Neutrophil (primary cell): ENCODE measurements around the gene SUSD6.

Source experiments
- H3K27ac ChIP-seq: fragments of 200-600 bp; sonication (generic); 2 replicates; pipeline ENCODE4 v1.5.1; 2016; ENCODE audit warnings: mild to moderate bottlenecking, moderate library complexity
- H3K27me3 ChIP-seq: fragments of 200-600 bp; sonication (generic); 2 replicates; pipeline ENCODE4 v1.6.0; 2016; ENCODE audit warnings: mild to moderate bottlenecking
- H3K36me3 ChIP-seq: fragments of 200-600 bp; sonication (generic); 2 replicates; pipeline ENCODE4 v1.5.1; 2017
- H3K4me1 ChIP-seq, 2 experiments: fragments of 200-600 bp in 1 of 2; sonication (generic) in 1 of 2; 1 replicate in 1 of 2; 2 replicates in 1 of 2; pipeline versions ENCODE4 v1.5.1 to v1.6.1; 2013 to 2016; ENCODE audit warnings: low read depth in 1 of 2, low read length in 1 of 2, mild to moderate bottlenecking in 1 of 2, moderate library complexity in 1 of 2; ENCODE audit not compliant: control insufficient read depth in 1 of 2, insufficient read depth in 1 of 2
- H3K4me3 ChIP-seq, 2 experiments: fragments of 200-600 bp in 1 of 2; sonication (generic) in 1 of 2; 1 replicate in 1 of 2; 2 replicates in 1 of 2; pipeline ENCODE4 v1.5.1; 2013 to 2016; ENCODE audit warnings: low read depth in 1 of 2, low read length in 1 of 2, mild to moderate bottlenecking in 1 of 2, moderate library complexity in 1 of 2
- H3K9me3 ChIP-seq: fragments of 200-600 bp; sonication (generic); 2 replicates; pipeline ENCODE4 v1.5.1; 2016
- CTCF ChIP-seq: fragments of 200-600 bp; sonication (generic); IDR thresholded peaks from 2 replicates; pipeline ENCODE4 v1.5.1; 2016; ENCODE audit warnings: antibody characterized with exemption

Gene SUSD6

GRCh38 chr14:69625299-69626131, 14.1 kb downstream of the SUSD6 start:
- no peaks in the 10 kb centered on the region for H3K27me3 ChIP-seq
- peak overlapping the region; percentile 80 for H3K27ac ChIP-seq
- H3K36me3 ChIP-seq: peaks cover 6% of the 10 kb centered on the region
- peaks cover 59 to 81% of the 10 kb centered on the region in 2 experiments for H3K4me1 ChIP-seq
- H3K4me3 ChIP-seq: peak overlapping the region; percentile 15
- TF ChIP-seq CTCF: no peak
- H3K9me3 ChIP-seq: no peaks in the 10 kb centered on the region

GRCh38 chr14:69626132-69626500, 14.7 kb downstream of the SUSD6 start:
- Histone ChIP-seq H3K4me3 (peak overlapping the region; percentile 6 to 15), H3K9me3 (no peaks in the 10 kb centered on the region), H3K4me1 (peaks cover 59 to 81% of the 10 kb centered on the region in 2 experiments), H3K27me3 (no peaks in the 10 kb centered on the region), H3K36me3 (peaks cover 6% of the 10 kb centered on the region), H3K27ac (peak overlapping the region; percentile 80)
- no peak for TF ChIP-seq CTCF

- Histone ChIP-seq H3K36me3 (peaks cover 6% of the 10 kb centered on the region), H3K4me3 (no peak overlapping the region), H3K4me1 (peaks cover 71 to 82% of the 10 kb centered on the region in 2 experiments), H3K27ac (peak overlapping the region; percentile 57), H3K9me3 (no peaks in the 10 kb centered on the region), H3K27me3 (no peaks in the 10 kb centered on the region)
- no peak for TF ChIP-seq CTCF
Measured at GRCh38 chr14:69629225-69630127, 18.1 kb downstream of the SUSD6 start.

- no peak for TF ChIP-seq CTCF
- no peaks in the 10 kb centered on the region for H3K27me3 ChIP-seq
- H3K27ac ChIP-seq: peak overlapping the region; percentile 57
- H3K4me3 ChIP-seq: no peak overlapping the region
- no peaks in the 10 kb centered on the region for H3K9me3 ChIP-seq
- H3K4me1 ChIP-seq: peaks cover 71 to 82% of the 10 kb centered on the region in 2 experiments
- H3K36me3 ChIP-seq: peaks cover 6% of the 10 kb centered on the region
Measured at GRCh38 chr14:69630360-69630759, 19.0 kb downstream of the SUSD6 start.

GRCh38 chr14:69631509-69631908, 20.1 kb downstream of the SUSD6 start:
- Histone ChIP-seq H3K36me3 (no peaks in the 10 kb centered on the region), H3K9me3 (no peaks in the 10 kb centered on the region), H3K4me3 (peak overlapping the region in 1 of 2 experiments; percentile 2), H3K27ac (peak overlapping the region; percentile 93), H3K27me3 (no peaks in the 10 kb centered on the region), H3K4me1 (peaks cover 72 to 84% of the 10 kb centered on the region in 2 experiments)
- TF ChIP-seq CTCF: no peak
